ENCODE measurements around the gene FUT6. TPM values are rescaled to one million over a fixed set of nuclear protein-coding genes. Genes with fewer than 3 reads are reported as not detected.

FUT6 gene
- total RNA-seq, 2 experiments from 2014 or later: not detected

GRCh38 chr19:5789886-5790558, 49.5 kb downstream of the FUT6 start:
- Histone ChIP-seq H3K27ac (ENCODE audit: low read depth, low read length, poor library complexity, severe bottlenecking) (peak overlapping the region; percentile 81), H3K79me2 (ENCODE audit: insufficient read depth, low read depth, low read length) (peaks cover 7% of the 10 kb centered on the region; the same call in 1 of the 2 replicates), H4K20me1 (ENCODE audit: insufficient read depth, low read length) (no peaks in the 10 kb centered on the region), H3K9me3 (ENCODE audit: low read length) (no peaks in the 10 kb centered on the region), H3K4me2 (ENCODE audit: low read length) (peak overlapping the region; percentile 77), H3K4me3 (ENCODE audit: low read depth, low read length, poor library complexity, severe bottlenecking) (peak overlapping the region; percentile 78), H2AFZ (ENCODE audit: low read length) (no peak overlapping the region), H3K36me3 (ENCODE audit: insufficient read depth, low read length) (peaks cover 53% of the 10 kb centered on the region), H3K4me1 (ENCODE audit: insufficient read depth, low read length, poor library complexity, severe bottlenecking) (peaks cover 9% of the 10 kb centered on the region), H3K9me2 (ENCODE audit: insufficient read depth, low read length) (no peaks in the 10 kb centered on the region)
- TF ChIP-seq EZH2phosphoT487 (IDR thresholded peaks at IDR 0.05; ENCODE audit: borderline replicate concordance, low read depth, low read length) (no peak), CTCF (conservative IDR thresholded peaks at IDR 0.05; ENCODE audit: low read length) (no peak)
- DNase-seq (ENCODE audit: low spot score): no peak
- intact Hi-C loops (cut with micrococcal nuclease; ENCODE audit: unreplicated experiment): loop anchor here (2.0 to 10.0 kb wide), 3 partner anchors 69 to 165 kb away; partner anchors contain the start of genes CATSPERD, LONP1, RPL36 and SAFB
- BruUV-seq (replicated peaks): no TSS peak
- ChIA-PET POLR2A (interaction anchor here (0.6 kb wide), 1 partner anchor 1562 kb away, joined by 5 read pairs; no protein-coding TSS in a partner anchor), CTCF (ENCODE audit: unreplicated experiment) (no interaction called here)

- Histone ChIP-seq H3K4me1 (ENCODE audit: insufficient read depth, low read length, poor library complexity, severe bottlenecking) (peaks cover 9% of the 10 kb centered on the region), H3K4me2 (ENCODE audit: low read length) (no peak overlapping the region), H3K9me3 (ENCODE audit: low read length) (no peaks in the 10 kb centered on the region), H4K20me1 (ENCODE audit: insufficient read depth, low read length) (no peaks in the 10 kb centered on the region), H3K4me3 (ENCODE audit: low read depth, low read length, poor library complexity, severe bottlenecking) (no peak overlapping the region), H2AFZ (ENCODE audit: low read length) (no peak overlapping the region), H3K9me2 (ENCODE audit: insufficient read depth, low read length) (no peaks in the 10 kb centered on the region), H3K36me3 (ENCODE audit: insufficient read depth, low read length) (peaks cover 60% of the 10 kb centered on the region), H3K79me2 (ENCODE audit: insufficient read depth, low read depth, low read length) (peaks cover 7% of the 10 kb centered on the region; the same call in 1 of the 2 replicates), H3K27ac (ENCODE audit: low read depth, low read length, poor library complexity, severe bottlenecking) (no peak overlapping the region)
- no peak for DNase-seq (ENCODE audit: low spot score)
- ChIA-PET CTCF (ENCODE audit: unreplicated experiment) (no interaction called here), POLR2A (no interaction called here)
- intact Hi-C loops (cut with micrococcal nuclease; ENCODE audit: unreplicated experiment): no loop called here
- TF ChIP-seq CTCF (conservative IDR thresholded peaks at IDR 0.05; ENCODE audit: low read length) (no peak), EZH2phosphoT487 (IDR thresholded peaks at IDR 0.05; ENCODE audit: borderline replicate concordance, low read depth, low read length) (no peak)
- BruUV-seq (replicated peaks): no TSS peak
These were observed 50.1 kb downstream of the FUT6 start for GRCh38 chr19:5789351-5789761.

- peaks cover 9% of the 10 kb centered on the region for H3K4me1 ChIP-seq (ENCODE audit: insufficient read depth, low read length, poor library complexity, severe bottlenecking)
- no peak overlapping the region for H3K4me2 ChIP-seq (ENCODE audit: low read length)
- BruUV-seq (replicated peaks): no TSS peak
- no peak for DNase-seq (ENCODE audit: low spot score)
- ChIA-PET POLR2A (interaction anchor here (0.6 kb wide), 1 partner anchor 115 kb away, joined by 3 read pairs; the partner anchor contains the start of gene NDUFA11), CTCF (ENCODE audit: unreplicated experiment) (no interaction called here)
- H3K9me2 ChIP-seq (ENCODE audit: insufficient read depth, low read length): no peaks in the 10 kb centered on the region
- H3K9me3 ChIP-seq (ENCODE audit: low read length): no peaks in the 10 kb centered on the region
- H3K27ac ChIP-seq (ENCODE audit: low read depth, low read length, poor library complexity, severe bottlenecking): no peak overlapping the region
- H3K36me3 ChIP-seq (ENCODE audit: insufficient read depth, low read length): peaks cover 69% of the 10 kb centered on the region
- TF ChIP-seq EZH2phosphoT487 (IDR thresholded peaks at IDR 0.05; ENCODE audit: borderline replicate concordance, low read depth, low read length) (no peak), CTCF (conservative IDR thresholded peaks at IDR 0.05; ENCODE audit: low read length) (no peak)
- no peaks in the 10 kb centered on the region for H4K20me1 ChIP-seq (ENCODE audit: insufficient read depth, low read length)
- peaks cover 7% of the 10 kb centered on the region; the same call in 1 of the 2 replicates for H3K79me2 ChIP-seq (ENCODE audit: insufficient read depth, low read depth, low read length)
- intact Hi-C loops (cut with micrococcal nuclease; ENCODE audit: unreplicated experiment): no loop called here
- no peak overlapping the region for H2AFZ ChIP-seq (ENCODE audit: low read length)
- no peak overlapping the region for H3K4me3 ChIP-seq (ENCODE audit: low read depth, low read length, poor library complexity, severe bottlenecking)
These were observed 51.1 kb downstream of the FUT6 start for GRCh38 chr19:5788422-5788821.
